Calu3 (cell line): ENCODE measurements around the gene OPCML. TPM values are rescaled to one million over a fixed set of nuclear protein-coding genes. Genes with fewer than 3 reads are reported as not detected.
"Not testable (repeated sequence)": the region's sequence is repeated elsewhere in the genome, so short reads cannot be mapped to it uniquely, and the experiment has no call there.

ENCODE experiments used
- BruUV-seq: library from RNA; stranded (reverse); fragments of 400-500 nt; replicated peaks from 2 replicates; lab custom pipeline; 2021; lab: Mats Ljungman, UMichigan
- CTCF ChIA-PET: fragments of 300-600 bp; sonication (Branson Sonifier 250); formaldehyde crosslinking; loops from one replicate; lab custom pipeline; 2022; ENCODE audit warnings: antibody characterized with exemption; lab: Charles Lee
- DNase-seq: peaks from one replicate; pipeline ENCODE4 v3.0.0; 2022
- H3K27ac Mint-ChIP-seq: one replicate; pipeline ENCODE4 v1.8.0; 2022; ENCODE audit warnings: mixed read lengths; ENCODE audit not compliant: unreplicated experiment
- H3K27me3 Mint-ChIP-seq: one replicate; pipeline ENCODE4 v1.8.0; 2022; ENCODE audit warnings: mixed read lengths; ENCODE audit not compliant: unreplicated experiment
- H3K36me3 Mint-ChIP-seq: one replicate; pipeline ENCODE4 v1.8.0; 2022; ENCODE audit warnings: mild to moderate bottlenecking, moderate library complexity, mixed read lengths; ENCODE audit not compliant: insufficient read depth, unreplicated experiment
- H3K4me1 Mint-ChIP-seq: one replicate; pipeline ENCODE4 v1.8.0; 2022; ENCODE audit warnings: mild to moderate bottlenecking, low read depth, mixed read lengths; ENCODE audit not compliant: unreplicated experiment
- H3K4me3 Mint-ChIP-seq: one replicate; pipeline ENCODE4 v1.8.0; 2022; ENCODE audit warnings: mild to moderate bottlenecking, low read depth, moderate library complexity, mixed read lengths; ENCODE audit not compliant: unreplicated experiment
- H3K9me3 Mint-ChIP-seq: one replicate; pipeline ENCODE4 v1.8.0; 2022; ENCODE audit warnings: low read depth, mixed read lengths; ENCODE audit not compliant: unreplicated experiment
- CTCF ChIP-seq: fragments of 200-600 bp; IDR thresholded peaks from one replicate; pipeline ENCODE4 v1.8.0; 2022; ENCODE audit warnings: antibody characterized with exemption; ENCODE audit not compliant: unreplicated experiment
- intact Hi-C: fragments of 100-400 bp; cut with micrococcal nuclease; formaldehyde crosslinking; loops from one replicate; pipeline ENCODE4 v1.10.0; 2022; ENCODE audit not compliant: unreplicated experiment
- total RNA-seq: library from RNA; stranded (reverse); gene quantifications from 2 replicates; pipeline ENCODE4 v1.2.3, GENCODE V29; 2022

The OPCML gene
- total RNA-seq, 1 experiment from 2014 or later = not detected

- no TSS peak for BruUV-seq
- intact Hi-C loops = no loop called here
- CTCF ChIA-PET = no interaction called here
- TF ChIP-seq CTCF = no peak
- H3K4me3 Mint-ChIP-seq = no peak overlapping the region
- H3K27ac Mint-ChIP-seq = no peak overlapping the region
- H3K27me3 Mint-ChIP-seq = no peaks in the 10 kb centered on the region
- H3K9me3 Mint-ChIP-seq = peaks cover 20% of the 10 kb centered on the region
- H3K4me1 Mint-ChIP-seq = no peaks in the 10 kb centered on the region
- no peaks in the 10 kb centered on the region for H3K36me3 Mint-ChIP-seq
- no peak for DNase-seq
Measured at GRCh38 chr11:132379540-132379939, 1152.8 kb downstream of the OPCML start.

- Mint-ChIP-seq H3K27ac (no peak overlapping the region), H3K4me1 (no peaks in the 10 kb centered on the region), H3K27me3 (no peaks in the 10 kb centered on the region), H3K4me3 (no peak overlapping the region), H3K9me3 (peaks cover 13% of the 10 kb centered on the region), H3K36me3 (no peaks in the 10 kb centered on the region)
- TF ChIP-seq CTCF = no peak
- no TSS peak for BruUV-seq
- CTCF ChIA-PET = no interaction called here
- DNase-seq = no peak
- intact Hi-C loops = no loop called here
Measured at GRCh38 chr11:132373405-132374143, 1158.7 kb downstream of the OPCML start.

- intact Hi-C loops, DNase-seq, H3K27me3 Mint-ChIP-seq, CTCF ChIA-PET, H3K27ac Mint-ChIP-seq, H3K4me3 Mint-ChIP-seq, BruUV-seq, H3K4me1 Mint-ChIP-seq, H3K36me3 Mint-ChIP-seq: not testable (repeated sequence)
- peaks cover 18% of the 10 kb centered on the region for H3K9me3 Mint-ChIP-seq
Measured at GRCh38 chr11:132370114-132370513, 1162.2 kb downstream of the OPCML start.

- BruUV-seq = no TSS peak
- no peak for DNase-seq
- H3K4me1 Mint-ChIP-seq = no peaks in the 10 kb centered on the region
- peaks cover 21% of the 10 kb centered on the region for H3K9me3 Mint-ChIP-seq
- no peak for TF ChIP-seq CTCF
- H3K36me3 Mint-ChIP-seq = no peaks in the 10 kb centered on the region
- H3K27ac Mint-ChIP-seq = no peak overlapping the region
- H3K27me3 Mint-ChIP-seq = no peaks in the 10 kb centered on the region
- CTCF ChIA-PET = no interaction called here
- intact Hi-C loops = no loop called here
- H3K4me3 Mint-ChIP-seq = no peak overlapping the region
Measured at GRCh38 chr11:132367293-132367692, 1165.0 kb downstream of the OPCML start.

- no TSS peak for BruUV-seq
- TF ChIP-seq CTCF = no peak
- Mint-ChIP-seq H3K36me3 (no peaks in the 10 kb centered on the region), H3K27ac (no peak overlapping the region), H3K4me3 (no peak overlapping the region), H3K9me3 (peaks cover 20% of the 10 kb centered on the region), H3K4me1 (no peaks in the 10 kb centered on the region), H3K27me3 (no peaks in the 10 kb centered on the region)
- CTCF ChIA-PET = no interaction called here
- intact Hi-C loops = no loop called here
- DNase-seq = no peak
Measured at GRCh38 chr11:132365650-132366049, 1166.7 kb downstream of the OPCML start.
